Stimulated activated effector memory CD8-positive, alpha-beta T cell treated with anti-CD3 and anti-CD28 coated beads, Interleukin-12 subunit alpha, Interleukin-12 subunit beta, amount 100 ng/mL, for 72 hours (primary cell): Measurements from ENCODE around the gene F2.

Source experiments
- ATAC-seq: fragments of 150-1000 bp; cut with Tn5 transposase; 2 replicates; pipeline ENCODE4 v1.10.0; 2021
- DNase-seq, 2 donors: peaks; one replicate each; pipeline ENCODE4 v3.0.0; 2021 to 2022; ENCODE audit warnings: low spot score in 2 of 2
- H3K27ac Mint-ChIP-seq: one replicate; pipeline ENCODE4 v1.8.0; 2022; ENCODE audit warnings: mild to moderate bottlenecking, mixed read lengths
- H3K36me3 Mint-ChIP-seq: one replicate; pipeline ENCODE4 v1.8.0; 2022; ENCODE audit warnings: mild to moderate bottlenecking, mixed read lengths
- H3K4me1 Mint-ChIP-seq: one replicate; pipeline ENCODE4 v1.8.0; 2022; ENCODE audit warnings: mixed read lengths
- H3K4me3 Mint-ChIP-seq: one replicate; pipeline ENCODE4 v1.8.0; 2022; ENCODE audit warnings: mild to moderate bottlenecking, mixed read lengths
- H3K9me3 Mint-ChIP-seq: one replicate; pipeline ENCODE4 v1.8.0; 2022; ENCODE audit warnings: mixed read lengths

Gene F2

DNA sequence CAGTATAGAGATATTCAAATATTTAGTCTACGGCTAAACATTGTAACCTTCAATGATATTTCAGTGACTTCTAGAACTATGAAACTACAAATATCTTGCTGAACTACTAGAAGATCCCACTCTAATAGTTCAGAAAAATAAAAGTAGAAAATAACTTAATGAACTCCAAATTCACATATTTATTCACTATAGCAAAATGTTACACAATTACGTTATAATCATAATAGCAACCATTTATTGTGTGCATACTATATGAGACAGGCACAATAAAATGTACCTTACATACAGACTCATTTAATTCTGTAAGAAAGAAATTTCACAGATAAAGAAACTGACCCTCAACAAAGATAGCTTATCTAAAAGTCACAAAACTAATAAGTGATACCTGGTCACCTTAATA lies 57.9 kb downstream of the F2 start:
- Mint-ChIP-seq H3K9me3 (no peaks in the 10 kb centered on the region), H3K4me1 (no peaks in the 10 kb centered on the region), H3K27ac (no peak overlapping the region), H3K36me3 (peaks cover 95% of the 10 kb centered on the region), H3K4me3 (no peak overlapping the region)
- no peak for DNase-seq
- no peak for ATAC-seq

DNA sequence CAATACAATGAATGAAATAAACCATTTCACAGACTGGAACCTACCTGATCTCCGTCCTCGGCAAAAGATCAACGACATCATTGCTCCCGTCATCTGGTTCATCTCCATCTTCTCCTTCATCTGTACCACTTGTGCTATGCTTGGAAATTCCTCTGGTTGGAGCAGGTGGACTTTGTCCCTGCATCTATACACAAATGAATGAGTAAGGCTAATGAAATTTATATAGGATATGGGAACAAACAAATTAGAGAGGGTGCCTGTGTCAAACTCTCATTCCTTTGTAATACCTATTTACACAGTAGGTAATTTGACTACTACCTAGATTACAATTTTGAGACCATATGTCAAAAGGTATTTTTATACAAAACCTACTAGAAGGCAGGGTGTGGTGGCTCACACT lies 59.4 kb downstream of the F2 start:
- no peak overlapping the region for H3K27ac Mint-ChIP-seq
- no peaks in the 10 kb centered on the region for H3K4me1 Mint-ChIP-seq
- H3K36me3 Mint-ChIP-seq, result peaks cover 89% of the 10 kb centered on the region

More for the DNA sequence above, 59.4 kb downstream of the F2 start:
- no peak for ATAC-seq
- DNase-seq, result no peak
- no peaks in the 10 kb centered on the region for H3K9me3 Mint-ChIP-seq
- H3K4me3 Mint-ChIP-seq, result no peak overlapping the region
